Stimulated activated CD4-positive, alpha-beta T cell treated with anti-CD3 and anti-CD28 coated beads, Interleukin-2, amount 100 ng/mL, for 24 hours (primary cell): ENCODE data around the gene CDC23.
"Not testable (repeated sequence)": the region's sequence is repeated elsewhere in the genome, so short reads cannot be mapped to it uniquely, and the experiment has no call there.

Source experiments
- DNase-seq, 2 donors: peaks; one replicate each; pipeline ENCODE4 v3.0.0-alpha.2; 2020

The CDC23 gene

GRCh38 chr5:138212828-138213160 lies 329 bp downstream of the CDC23 start:
- DNase-seq = no peak

DNA sequence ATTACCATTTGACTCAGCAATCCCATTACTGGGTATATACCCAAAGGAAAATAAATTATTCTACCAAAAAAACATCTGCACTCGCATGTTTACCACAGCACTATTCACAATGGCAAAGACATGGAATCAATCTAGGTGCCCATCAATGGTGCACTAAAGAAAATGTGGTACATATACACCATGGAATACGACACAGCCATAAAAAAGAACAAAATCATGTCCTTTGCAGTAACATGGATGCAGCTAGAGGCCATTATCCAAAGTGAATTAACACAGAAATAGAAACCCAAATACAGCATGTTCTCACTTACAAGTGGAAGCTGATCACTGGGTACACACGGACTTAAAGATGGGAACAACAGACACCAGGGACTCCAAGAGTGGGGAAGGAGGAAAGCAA lies 2.1 kb downstream of the CDC23 start:
- no peak for DNase-seq

GRCh38 chr5:138193859-138194258 lies 19.3 kb downstream of the CDC23 start:
- DNase-seq = not testable (repeated sequence)

GRCh38 chr5:138192826-138193225 lies 20.3 kb downstream of the CDC23 start:
- no peak for DNase-seq

DNA sequence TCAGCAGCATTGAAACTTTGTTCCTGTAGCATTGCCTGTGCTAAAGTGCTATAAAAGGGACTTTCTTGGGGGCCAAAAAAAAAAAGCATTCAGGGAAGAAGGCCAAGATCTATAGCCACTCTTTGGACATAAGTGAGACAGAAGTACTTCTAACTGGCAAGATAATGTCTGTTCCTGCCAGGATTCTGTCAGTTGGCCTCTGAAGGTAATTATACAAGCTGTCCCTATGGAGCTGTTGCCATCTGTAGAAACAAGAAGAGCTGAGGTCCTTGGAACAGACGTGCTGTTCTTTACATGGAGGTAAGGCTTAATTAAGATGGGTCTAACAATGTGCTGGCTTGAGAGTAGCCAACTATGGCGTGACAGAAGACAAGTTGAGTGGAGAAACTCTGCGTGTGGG lies 24.5 kb downstream of the CDC23 start:
- no peak for DNase-seq

DNA sequence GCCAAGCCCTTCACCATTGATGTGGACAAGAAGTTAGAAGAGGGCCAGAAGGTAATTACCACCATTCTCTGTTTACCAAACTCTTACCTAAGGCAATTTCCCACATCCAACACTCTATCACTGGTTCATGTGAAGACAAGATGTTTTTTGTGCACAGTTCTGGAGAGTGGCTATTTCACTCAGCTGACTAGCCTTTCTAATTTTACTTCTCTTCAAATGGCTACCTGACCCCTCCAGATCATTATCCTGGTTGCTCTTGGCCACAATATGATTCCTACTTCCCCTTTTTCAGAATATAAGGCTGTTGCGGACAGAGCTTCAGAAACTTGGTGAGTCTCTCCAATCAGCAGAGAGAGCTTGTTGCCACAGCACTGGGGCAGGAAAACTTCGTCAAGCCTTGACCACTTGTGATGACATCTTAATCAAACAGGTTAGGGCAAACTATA lies 27.1 kb downstream of the CDC23 start:
- DNase-seq = no peak

DNA sequence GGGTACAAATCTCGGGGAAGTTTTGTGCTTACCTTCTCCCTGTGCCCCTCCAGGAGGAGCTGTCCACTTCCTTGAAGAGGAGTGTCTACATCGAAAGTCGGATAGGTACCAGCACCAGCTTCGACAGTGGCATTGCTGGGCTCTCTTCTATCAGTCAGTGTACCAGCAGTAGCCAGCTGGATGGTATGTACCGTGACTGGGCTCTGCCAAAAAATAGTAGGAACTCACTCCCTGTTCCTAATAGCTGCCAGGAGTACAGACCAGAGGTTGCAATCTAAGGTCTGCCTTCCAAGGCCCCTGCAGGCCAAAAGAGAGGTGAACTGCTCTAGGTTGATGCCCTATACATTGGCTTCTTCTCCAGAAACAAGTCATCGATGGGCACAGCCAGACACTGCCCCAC lies 30.3 kb downstream of the CDC23 start:
- no peak for DNase-seq

DNA sequence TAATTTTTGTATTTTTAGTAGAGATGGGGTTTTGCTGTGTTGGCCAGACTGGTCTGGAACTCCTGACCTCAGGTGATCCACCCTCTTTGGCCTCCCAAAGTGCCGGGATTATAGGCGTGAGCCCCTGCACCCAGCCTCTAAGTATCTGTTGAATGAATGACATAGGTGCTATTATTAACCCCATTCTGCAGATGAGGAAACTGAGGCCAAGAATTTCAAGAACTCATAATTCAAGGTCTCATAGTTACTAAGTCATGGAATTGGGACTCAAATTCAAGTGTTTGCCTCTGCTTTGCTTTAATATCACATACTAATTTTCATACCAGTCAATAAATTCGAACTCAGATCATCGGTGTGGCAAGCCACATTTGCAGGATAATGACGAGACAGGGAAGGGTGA lies 32.3 kb downstream of the CDC23 start:
- DNase-seq = no peak

- DNase-seq = no peak
Observed at GRCh38 chr5:138180183-138180782, 32.8 kb downstream of the CDC23 start.

DNA sequence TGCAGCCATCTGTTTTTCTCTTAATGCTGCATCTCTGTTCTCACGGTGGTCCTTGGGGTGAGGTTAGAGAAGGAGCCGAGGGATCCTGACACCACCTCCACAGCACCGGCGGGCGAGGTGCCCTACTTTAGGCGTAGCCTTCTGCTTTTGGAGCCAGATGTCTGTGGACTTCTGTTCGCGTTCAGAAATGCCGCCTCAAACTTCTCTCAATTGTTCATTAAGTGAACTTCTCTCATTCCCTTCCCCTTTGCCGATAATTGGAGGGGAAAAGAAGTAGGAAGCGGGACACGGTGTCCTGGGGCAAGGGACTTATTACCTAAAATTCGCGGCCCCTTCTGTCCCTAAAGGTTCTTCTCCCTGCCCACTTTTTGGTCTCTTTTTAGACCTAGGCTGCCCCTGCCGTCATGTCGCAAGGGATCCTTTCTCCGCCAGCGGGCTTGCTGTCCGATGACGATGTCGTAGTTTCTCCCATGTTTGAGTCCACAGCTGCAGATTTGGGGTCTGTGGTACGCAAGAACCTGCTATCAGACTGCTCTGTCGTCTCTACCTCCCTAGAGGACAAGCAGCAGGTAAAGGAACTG lies 33.8 kb downstream of the CDC23 start:
- DNase-seq = peak in 1 of 2 donors; percentile 23

DNA sequence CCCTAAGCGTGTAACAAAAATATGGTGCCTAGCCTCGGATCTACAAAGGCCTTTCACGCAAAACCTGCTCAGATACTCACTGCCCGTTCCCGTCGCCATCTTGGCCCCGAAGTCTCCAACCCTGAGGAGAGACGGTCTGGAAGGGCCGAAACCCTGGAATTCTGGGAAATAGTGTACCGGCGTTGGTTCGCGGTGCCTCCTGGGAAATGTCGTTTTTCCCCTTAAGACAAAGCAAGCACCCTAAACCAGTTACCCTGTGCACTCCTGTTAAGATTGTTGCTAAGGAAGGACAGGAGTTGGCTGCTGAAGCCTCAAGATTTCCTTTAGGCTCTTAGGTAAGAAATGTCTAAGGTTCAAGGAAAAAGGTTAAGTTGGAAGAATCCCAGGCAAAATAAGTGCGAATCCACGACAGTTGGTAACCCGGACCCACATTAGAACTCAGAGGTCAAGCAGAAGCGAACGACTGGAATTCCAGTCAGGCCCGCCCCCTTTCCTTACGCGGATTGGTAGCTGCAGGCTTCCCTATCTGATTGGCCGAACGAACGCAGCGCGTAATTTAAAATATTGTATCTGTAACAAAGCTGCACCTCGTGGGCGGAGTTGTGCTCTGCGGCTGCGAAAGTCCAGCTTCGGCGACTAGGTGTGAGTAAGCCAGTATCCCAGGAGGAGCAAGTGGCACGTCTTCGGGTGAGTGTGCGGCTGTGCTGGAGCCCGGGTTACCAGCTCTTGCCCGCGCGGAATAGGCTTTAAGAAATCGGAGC lies 34.4 kb downstream of the CDC23 start, which contains the start of the genes BRD8 and KIF20A:
TSS of gene BRD8 (minus strand) at position 115 of the 761 bp plus-strand sequence. CDS start at position 99, 16 bp downstream.
TSS of gene KIF20A (plus strand) at position 597 of the 761 bp plus-strand sequence. CDS start 569 bp downstream, outside the sequence.
- peak; percentile 90 to 91 for DNase-seq

- peak; percentile 34 for DNase-seq
Observed at GRCh38 chr5:138177941-138178515, 35.1 kb downstream of the CDC23 start.

GRCh38 chr5:138170299-138170698 lies 42.8 kb downstream of the CDC23 start:
- no peak for DNase-seq

DNA sequence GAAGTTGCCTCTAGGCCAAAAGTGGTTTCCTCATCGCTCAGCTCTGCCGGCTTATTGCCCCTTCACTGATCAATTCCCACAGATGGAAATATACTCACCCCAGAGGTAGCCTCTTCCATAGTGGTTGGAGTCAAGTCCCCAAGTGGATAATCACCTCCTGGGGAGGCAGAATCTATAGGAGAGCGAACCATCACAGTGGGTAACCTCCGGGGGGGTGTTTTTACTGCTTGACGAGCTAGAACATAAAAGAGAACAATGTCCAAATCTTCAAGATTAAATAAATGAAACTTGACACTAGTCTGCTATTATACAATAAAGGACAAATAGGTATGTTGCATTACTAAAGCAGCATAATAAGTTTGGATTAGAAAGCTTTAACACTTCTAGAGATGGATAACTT lies 44.0 kb downstream of the CDC23 start:
- DNase-seq = no peak

GRCh38 chr5:138163721-138164120 lies 49.4 kb downstream of the CDC23 start:
- DNase-seq = no peak

GRCh38 chr5:138160706-138161105 lies 52.4 kb downstream of the CDC23 start:
- DNase-seq = no peak

DNA sequence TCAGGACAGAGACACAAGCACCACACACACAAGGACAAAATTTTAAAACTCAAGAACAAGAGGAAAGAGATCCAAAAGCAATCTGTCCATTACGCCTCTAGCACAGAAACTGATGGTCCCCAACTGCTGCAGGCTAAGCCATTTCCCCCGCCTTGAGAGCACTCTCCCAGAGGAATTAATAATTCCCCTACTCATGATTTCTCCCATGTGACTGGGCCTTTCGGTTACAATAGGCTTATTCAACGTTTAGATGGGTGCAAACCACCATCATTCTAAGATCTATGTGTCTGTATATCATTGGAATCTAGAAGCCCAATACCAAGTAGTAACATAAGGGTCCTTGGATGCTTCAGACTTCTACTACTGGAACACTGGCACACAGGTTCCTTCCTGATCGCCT lies 53.5 kb downstream of the CDC23 start:
- DNase-seq = no peak

DNA sequence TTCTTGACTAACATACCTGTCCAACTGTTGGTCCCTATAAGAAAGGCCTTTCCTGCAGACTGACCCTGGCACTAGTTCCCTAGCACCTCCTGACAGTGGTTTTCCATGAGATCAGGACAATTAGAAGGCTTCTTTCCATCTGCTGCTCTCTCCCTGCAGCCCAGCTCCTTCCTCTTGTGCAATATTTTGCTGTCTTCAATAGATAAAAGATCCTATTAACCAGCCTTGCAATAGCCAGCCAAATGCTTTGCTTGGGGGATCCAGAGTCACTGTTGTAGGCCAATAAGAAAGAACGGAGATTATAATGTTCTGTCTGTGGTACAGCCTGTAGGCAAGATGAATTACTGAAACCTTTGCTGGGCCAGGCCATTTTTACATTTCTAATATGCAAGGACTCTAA lies 55.5 kb downstream of the CDC23 start:
- DNase-seq = no peak

GRCh38 chr5:138155977-138156376 lies 57.1 kb downstream of the CDC23 start:
- DNase-seq = not testable (repeated sequence)

GRCh38 chr5:138149530-138149929 lies 63.6 kb downstream of the CDC23 start:
- DNase-seq = no peak

DNA sequence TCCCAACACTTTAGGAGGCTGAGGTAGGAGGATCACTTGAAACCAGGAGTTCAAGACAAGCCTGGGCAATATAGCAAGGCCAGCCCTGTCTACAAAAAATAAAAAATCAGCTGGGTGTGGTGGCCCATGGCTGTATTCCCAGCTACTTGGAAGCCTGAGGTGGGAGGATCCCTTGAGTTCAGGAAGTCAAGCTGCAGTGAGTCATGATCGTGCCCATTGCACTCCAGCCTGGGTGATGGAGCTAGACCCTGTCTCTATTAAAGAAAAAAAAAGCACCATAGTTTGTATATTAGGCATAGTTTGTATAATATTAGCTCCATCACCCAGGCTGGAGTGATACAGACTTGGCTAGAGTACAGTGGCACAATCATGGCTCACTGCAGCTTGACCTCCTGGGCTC lies 64.3 kb downstream of the CDC23 start:
- no peak for DNase-seq

- DNase-seq = not testable (repeated sequence)
Observed at GRCh38 chr5:138143578-138143977, 69.5 kb downstream of the CDC23 start.

DNA sequence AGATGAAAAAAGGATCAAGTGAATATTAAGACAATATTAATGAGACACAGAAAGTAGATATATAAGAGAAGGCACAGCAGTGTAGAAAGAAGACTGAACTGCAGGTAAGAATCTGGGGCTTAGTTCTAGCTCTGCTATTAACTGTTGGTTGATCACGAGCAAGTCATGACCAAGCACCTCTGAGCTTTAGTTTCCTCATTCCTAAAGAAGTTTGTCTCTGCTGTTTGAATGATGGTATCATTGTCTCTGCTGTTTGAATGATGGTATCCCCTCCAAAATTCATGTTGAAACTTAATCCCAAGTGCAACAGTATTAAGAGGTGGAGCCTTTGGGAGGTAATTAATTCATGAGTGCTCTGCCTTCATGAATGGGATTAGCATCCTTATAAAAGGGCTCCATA lies 71.4 kb downstream of the CDC23 start:
- DNase-seq = no peak

DNA sequence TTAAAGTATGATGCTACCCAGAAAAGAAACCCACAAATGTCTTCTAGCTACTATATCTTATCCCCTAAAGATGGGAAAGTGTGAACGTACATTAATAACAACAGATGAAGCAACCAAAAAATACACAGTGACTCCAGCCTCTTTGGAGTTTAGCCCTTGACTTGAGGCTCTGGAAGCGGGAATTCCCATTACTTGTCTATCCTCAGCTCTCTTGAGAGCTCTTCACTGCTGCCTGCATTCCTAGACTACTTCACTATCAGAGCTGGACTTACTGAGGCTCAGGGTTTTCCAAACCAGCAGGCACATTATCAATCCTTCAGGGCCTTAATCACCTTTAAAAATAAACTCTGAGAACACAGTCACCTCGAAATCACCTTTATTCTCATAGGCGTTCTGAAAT lies 72.9 kb downstream of the CDC23 start:
- no peak for DNase-seq
